DOHH2 (cell line): ENCODE results near the gene FAP.

ENCODE experiments used
- H3F3A ChIP-seq: fragments of 200-600 bp; sonication (generic), shearing (Covaris generic); 2 replicates; pipeline ENCODE4 v1.6.0; 2016; ENCODE audit warnings: antibody characterized with exemption, mild to moderate bottlenecking; ENCODE audit not compliant: control insufficient read depth, insufficient read depth
- H3K27ac ChIP-seq: fragments of 200-600 bp; sonication (generic); 2 replicates; pipeline ENCODE4 v1.5.1; 2014; ENCODE audit warnings: low read depth, mild to moderate bottlenecking, low read length, moderate library complexity
- H3K27me3 ChIP-seq: fragments of 200-600 bp; sonication (generic); 2 replicates; pipeline ENCODE4 v1.6.1; 2014; ENCODE audit warnings: mild to moderate bottlenecking, low read length, mixed read lengths; ENCODE audit not compliant: control insufficient read depth
- H3K36me3 ChIP-seq: fragments of 200-600 bp; sonication (generic); 2 replicates; pipeline ENCODE4 v1.6.1; 2014; ENCODE audit warnings: mild to moderate bottlenecking, low read length, moderate library complexity, mixed read lengths; ENCODE audit not compliant: control insufficient read depth
- H3K4me1 ChIP-seq: fragments of 200-600 bp; sonication (generic); 2 replicates; pipeline ENCODE4 v1.6.1; 2014; ENCODE audit warnings: mild to moderate bottlenecking, low read length, mixed read lengths; ENCODE audit not compliant: control insufficient read depth
- H3K4me2 ChIP-seq: fragments of 200-600 bp; sonication (generic); 2 replicates; pipeline ENCODE4 v1.6.0; 2014; ENCODE audit warnings: mild to moderate bottlenecking, low read length, moderate library complexity
- H3K4me3 ChIP-seq: fragments of 200-600 bp; sonication (generic); 2 replicates; pipeline ENCODE4 v1.5.1; 2014; ENCODE audit warnings: mild to moderate bottlenecking, low read length, mixed read lengths
- H3K79me2 ChIP-seq: fragments of 200-600 bp; sonication (generic); 2 replicates; pipeline ENCODE4 v1.6.1; 2014; ENCODE audit warnings: mild to moderate bottlenecking, low read length, mixed read lengths; ENCODE audit not compliant: control insufficient read depth
- H3K9me2 ChIP-seq: fragments of 200-600 bp; sonication (generic); replicated peaks from 2 replicates; pipeline ENCODE4 v1.6.1; 2014; ENCODE audit warnings: mild to moderate bottlenecking, low read length, mixed read lengths; ENCODE audit not compliant: control insufficient read depth
- H3K9me3 ChIP-seq: fragments of 200-600 bp; sonication (generic); 2 replicates; pipeline ENCODE4 v1.6.1; 2014; ENCODE audit warnings: antibody characterized with exemption, low read length, mixed read lengths; ENCODE audit not compliant: control insufficient read depth, insufficient read depth
- H4K20me1 ChIP-seq: fragments of 200-600 bp; sonication (generic); 2 replicates; pipeline ENCODE4 v1.6.0; 2014; ENCODE audit warnings: low read depth, mild to moderate bottlenecking, antibody characterized with exemption, low read length, moderate library complexity; ENCODE audit not compliant: control insufficient read depth, insufficient read depth
- CTCF ChIP-seq: fragments of 200-600 bp; sonication (generic); IDR thresholded peaks from one replicate; pipeline ENCODE4 v1.5.1; 2014; ENCODE audit warnings: antibody characterized with exemption, mild to moderate bottlenecking, low read depth, low read length; ENCODE audit not compliant: poor library complexity, severe bottlenecking
- EZH2phosphoT487 ChIP-seq: fragments of 200-600 bp; sonication (generic); IDR thresholded peaks from 2 replicates; pipeline ENCODE4 v1.6.1; 2017; ENCODE audit warnings: borderline replicate concordance, mild to moderate bottlenecking, antibody characterized with exemption, low read length, moderate library complexity, mixed read lengths

Gene FAP

GRCh38 chr2:162211732-162212131 is 31.5 kb downstream of the FAP start:
- TF ChIP-seq EZH2phosphoT487 (no peak), CTCF (no peak)
- Histone ChIP-seq H3F3A (no peaks in the 10 kb centered on the region), H3K27ac (no peak overlapping the region), H3K4me3 (no peak overlapping the region), H3K79me2 (no peaks in the 10 kb centered on the region), H3K9me3 (no peaks in the 10 kb centered on the region), H4K20me1 (no peaks in the 10 kb centered on the region), H3K36me3 (no peaks in the 10 kb centered on the region), H3K9me2 (no peaks in the 10 kb centered on the region), H3K4me2 (no peak overlapping the region), H3K4me1 (no peaks in the 10 kb centered on the region), H3K27me3 (no peaks in the 10 kb centered on the region)

- TF ChIP-seq EZH2phosphoT487 (no peak), CTCF (no peak)
- no peaks in the 10 kb centered on the region for H3K79me2 ChIP-seq
- no peaks in the 10 kb centered on the region for H3F3A ChIP-seq
- no peak overlapping the region for H3K4me2 ChIP-seq
- no peaks in the 10 kb centered on the region for H3K4me1 ChIP-seq
- no peaks in the 10 kb centered on the region for H3K27me3 ChIP-seq
- H3K9me2 ChIP-seq, result no peaks in the 10 kb centered on the region
- H3K27ac ChIP-seq, result no peak overlapping the region
- H4K20me1 ChIP-seq, result no peaks in the 10 kb centered on the region
- H3K36me3 ChIP-seq, result no peaks in the 10 kb centered on the region
- H3K4me3 ChIP-seq, result no peak overlapping the region
- H3K9me3 ChIP-seq, result no peaks in the 10 kb centered on the region
Observed at GRCh38 chr2:162210385-162210784, 32.9 kb downstream of the FAP start.

- no peaks in the 10 kb centered on the region for H3K36me3 ChIP-seq
Observed at GRCh38 chr2:162202203-162202602, 41.0 kb downstream of the FAP start.

More at GRCh38 chr2:162202203-162202602, 41.0 kb downstream of the FAP start:
- H3K9me3 ChIP-seq, result no peaks in the 10 kb centered on the region
- H3K27me3 ChIP-seq, result no peaks in the 10 kb centered on the region
- no peaks in the 10 kb centered on the region for H4K20me1 ChIP-seq
- no peaks in the 10 kb centered on the region for H3F3A ChIP-seq
- TF ChIP-seq EZH2phosphoT487 (no peak), CTCF (no peak)
- H3K9me2 ChIP-seq, result no peaks in the 10 kb centered on the region
- no peak overlapping the region for H3K27ac ChIP-seq
- no peaks in the 10 kb centered on the region for H3K4me1 ChIP-seq
- no peak overlapping the region for H3K4me2 ChIP-seq
- H3K4me3 ChIP-seq, result no peak overlapping the region
- H3K79me2 ChIP-seq, result no peaks in the 10 kb centered on the region
